ENCODE results near the gene SMARCA2. TPM values are rescaled to one million over a fixed set of nuclear protein-coding genes. Genes with fewer than 3 reads are reported as not detected.

SMARCA2 gene
- total RNA-seq, 1 donor from 2014 or later, result 92.2 TPM

DNA sequence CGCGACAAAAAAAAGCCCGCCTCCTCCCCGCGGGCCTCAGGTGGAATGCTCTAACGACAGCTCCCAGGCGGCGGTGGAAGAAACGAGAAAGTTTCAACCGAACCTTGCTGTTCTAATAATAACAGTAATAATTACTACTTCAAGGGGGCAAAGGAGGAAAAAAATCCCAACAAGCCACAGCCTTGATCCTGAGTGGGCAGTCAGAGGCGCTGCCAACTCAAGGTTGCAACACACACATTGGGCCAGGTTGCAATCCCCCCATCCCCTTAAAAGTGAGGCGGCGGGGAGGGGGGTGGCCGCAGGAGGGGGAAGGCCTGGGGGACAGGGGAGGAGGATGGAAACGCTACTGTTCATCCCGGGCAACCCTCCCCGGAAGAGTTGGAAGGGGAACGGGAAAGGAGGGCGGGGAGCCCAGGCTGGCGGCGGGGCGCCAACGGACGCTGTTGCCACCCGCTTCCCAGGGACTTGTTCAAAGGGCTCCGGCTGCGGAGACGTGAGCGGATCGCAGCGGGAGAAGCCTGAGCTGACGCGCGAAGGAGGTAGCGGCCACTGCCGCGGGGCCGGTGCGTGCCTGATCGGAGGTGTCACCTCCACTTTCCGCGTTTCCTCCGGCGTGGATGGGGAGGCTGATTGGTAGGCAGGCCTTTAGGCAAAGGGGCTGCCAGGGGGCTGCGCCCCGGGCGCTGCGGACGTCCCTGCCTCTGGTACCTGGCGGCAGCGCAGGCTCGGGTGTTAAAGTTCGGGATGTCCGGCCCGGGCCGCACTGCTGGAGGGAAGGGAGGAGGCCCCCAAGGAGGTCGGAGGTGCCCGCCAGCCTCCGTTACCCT is 647 bp downstream of the SMARCA2 start:
- DNase-seq (ENCODE audit: low read depth), result peak; percentile 40

DNA sequence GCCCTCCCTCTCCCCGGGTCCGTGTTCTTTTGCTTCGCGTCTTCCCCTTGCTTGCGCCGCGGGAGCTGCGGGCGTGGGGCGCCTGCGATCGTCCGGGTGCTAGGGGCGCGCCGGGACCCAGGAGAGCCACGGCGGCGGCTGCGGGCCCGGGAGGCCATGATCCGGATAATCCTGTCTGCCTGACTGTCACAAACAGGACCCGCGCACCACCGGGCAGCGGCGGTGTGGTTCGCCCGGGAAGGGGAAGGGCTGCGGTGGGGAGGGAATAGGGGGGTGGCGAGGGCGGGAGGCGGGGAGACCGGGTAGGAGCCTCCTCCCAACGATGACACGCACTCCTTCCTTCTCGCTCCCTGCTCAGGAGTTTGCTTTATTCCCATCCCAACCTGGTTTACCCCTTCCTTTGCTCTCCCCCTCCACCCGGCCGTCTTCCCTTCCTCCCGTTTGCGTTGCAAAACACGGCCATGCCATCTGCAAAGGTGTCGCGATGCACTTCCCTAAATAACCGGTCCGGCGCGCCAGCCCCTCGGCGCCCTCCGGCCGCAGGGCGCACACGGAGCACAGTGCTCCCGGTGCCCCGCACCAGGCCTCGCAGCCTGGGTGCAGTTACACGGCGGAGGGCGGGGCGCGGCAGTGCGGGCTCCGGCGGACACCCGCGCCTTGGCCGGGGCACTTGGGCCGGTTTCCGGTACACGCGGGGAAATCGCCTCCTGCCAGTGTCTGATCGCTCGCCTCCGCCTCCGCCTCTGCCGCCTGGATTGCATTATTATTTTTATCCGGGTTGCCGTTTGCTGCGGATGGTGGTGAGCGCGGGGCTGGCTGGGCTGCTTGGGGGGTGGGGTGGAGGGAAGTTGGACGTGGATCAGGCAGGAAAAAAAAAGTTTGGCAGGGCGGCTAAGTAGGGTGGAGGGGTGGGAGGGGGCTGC is 1.5 kb downstream of the SMARCA2 start:
- peak; percentile 73 for DNase-seq (ENCODE audit: low read depth)

DNA sequence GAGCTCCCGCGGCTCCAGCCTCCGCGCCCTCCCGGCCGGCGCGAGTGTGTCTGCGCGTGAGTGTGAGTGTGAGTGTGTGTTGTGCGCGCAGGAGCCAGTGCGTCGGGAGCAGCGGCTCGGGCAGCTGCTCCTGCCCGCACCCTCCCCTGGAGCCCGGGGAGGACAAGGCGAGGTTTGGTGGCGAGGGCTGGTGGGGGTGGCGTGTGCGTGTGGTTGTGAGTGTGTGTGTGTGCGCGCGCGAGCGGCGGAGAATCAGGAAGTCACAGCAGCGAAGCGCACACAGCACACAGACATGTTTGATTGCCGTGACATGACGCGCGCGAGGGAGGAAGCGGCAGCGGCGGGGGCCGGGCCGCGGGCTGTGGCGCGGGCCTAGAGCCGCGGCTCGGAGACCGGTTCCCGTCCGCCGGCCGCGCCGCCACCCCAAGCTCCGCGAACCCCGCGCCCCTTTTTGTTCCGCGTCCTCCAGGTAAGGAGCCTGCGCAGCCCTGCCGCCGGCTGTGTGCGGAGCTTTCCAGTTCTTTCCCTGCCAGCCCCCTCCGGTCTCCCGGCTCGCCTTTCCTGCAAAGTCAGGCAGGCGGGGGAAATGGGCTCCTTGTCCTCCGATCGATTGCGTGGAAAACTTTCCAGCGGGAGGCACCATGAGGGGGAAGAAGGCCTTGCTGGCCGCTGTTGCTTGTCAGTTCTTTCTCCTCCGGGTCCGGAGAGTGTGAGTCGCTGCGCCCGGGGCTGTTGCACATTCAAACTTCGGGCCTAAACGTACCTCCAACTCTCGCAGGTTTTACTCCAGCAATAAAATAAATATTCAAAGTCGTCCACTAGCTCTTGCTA is 2.4 kb downstream of the SMARCA2 start:
- peak; percentile 75 for DNase-seq (ENCODE audit: low read depth)

DNA sequence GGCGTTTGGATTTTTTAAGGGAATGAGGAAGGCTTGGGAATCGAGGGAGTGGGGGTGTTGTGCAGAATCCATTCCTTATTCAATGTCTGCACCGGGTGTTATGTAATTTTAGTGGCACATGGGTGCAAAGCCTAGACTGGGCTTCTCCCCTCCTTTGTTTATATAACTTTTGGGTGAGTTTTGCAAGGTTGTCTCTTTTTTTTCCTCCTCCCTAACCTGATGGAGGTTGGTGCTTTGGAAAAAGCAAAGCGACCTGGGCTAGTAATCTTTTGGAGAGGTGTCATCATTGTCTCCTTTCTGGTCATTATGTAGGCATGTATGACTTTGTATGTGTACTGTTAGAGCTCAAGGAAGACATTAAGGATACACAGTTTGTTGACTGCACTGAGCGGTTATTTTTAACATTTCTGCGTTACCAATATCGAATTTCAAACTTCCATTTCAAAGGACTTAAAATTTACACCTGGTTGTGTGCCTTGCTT is 3.1 kb downstream of the SMARCA2 start:
- DNase-seq (ENCODE audit: low read depth), result no peak

DNA sequence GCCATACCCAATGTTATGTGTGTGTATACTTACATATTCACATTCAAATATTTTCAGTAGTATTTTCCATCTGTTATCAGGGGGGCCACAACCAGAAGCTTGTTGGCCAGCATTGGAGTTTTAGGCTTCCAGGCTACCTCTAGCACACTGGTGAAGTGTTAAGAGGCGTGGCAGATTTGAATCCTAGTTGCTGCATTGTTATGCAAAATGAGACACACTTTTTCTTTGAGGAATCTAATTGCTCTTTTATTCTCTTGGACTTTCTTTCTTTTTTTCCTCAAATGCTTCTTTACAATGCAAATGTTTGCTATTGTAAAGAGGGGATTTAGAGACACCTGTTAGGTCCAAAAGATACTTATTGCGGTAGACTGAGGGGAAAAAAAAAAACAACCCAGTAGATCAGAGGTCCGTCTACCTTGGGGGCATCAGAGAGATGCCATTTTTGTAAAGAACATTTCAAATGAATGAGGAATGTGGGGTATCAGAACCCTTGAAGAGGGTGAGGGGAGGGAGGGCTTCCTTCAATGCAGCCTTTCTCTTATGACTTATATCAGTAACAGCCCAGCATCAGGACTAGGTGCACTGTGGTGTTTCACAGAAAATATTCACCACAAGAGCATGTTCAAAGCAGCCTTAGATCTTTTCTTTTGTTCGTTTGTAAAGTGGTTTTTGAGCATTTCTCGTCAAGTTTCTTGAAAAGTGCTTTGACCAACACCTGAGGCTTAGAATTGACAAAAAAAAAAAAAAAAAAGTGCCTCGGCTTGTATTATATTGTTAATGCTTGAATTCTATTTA is 3.8 kb downstream of the SMARCA2 start:
- DNase-seq (ENCODE audit: low read depth), result no peak

DNA sequence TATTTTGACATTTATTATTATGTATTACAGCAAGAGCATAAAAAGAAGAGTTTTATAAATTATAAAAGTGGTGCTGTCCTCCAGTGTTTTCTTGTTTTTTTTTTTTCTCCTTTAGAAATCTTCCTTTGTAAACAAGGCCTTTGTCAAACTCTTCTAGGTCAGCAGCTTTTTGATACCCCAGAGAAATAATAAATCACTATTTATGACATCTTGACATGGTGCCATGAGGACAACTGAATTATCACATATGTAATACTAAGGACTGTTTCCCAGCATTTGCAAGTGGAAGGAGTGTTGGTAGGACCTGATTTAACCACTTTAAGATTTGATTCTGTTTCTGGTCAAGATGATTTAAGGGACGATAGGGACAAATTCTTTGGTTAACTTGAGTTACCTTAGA is 4.6 kb downstream of the SMARCA2 start:
- no peak for DNase-seq (ENCODE audit: low read depth)

DNA sequence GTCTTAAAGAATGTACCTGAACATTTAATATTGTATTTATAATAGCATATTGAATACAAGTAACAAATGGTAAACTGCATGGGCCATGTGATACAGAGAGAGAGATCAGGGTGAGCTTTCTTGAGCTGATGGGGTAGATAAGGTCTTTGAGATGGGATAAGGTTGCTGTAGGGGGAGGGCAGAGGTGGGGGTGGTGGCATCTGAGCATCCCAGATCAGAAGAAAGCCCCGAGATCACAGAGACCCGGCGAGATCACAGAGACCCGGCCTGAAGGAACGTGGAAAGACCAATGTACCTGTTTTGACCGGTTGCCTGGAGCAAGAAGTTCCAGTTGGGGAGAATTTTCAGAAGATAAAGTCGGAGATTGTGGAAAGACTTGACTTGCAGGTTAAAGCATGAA is 6.6 kb downstream of the SMARCA2 start:
- no peak for DNase-seq (ENCODE audit: low read depth)

DNA sequence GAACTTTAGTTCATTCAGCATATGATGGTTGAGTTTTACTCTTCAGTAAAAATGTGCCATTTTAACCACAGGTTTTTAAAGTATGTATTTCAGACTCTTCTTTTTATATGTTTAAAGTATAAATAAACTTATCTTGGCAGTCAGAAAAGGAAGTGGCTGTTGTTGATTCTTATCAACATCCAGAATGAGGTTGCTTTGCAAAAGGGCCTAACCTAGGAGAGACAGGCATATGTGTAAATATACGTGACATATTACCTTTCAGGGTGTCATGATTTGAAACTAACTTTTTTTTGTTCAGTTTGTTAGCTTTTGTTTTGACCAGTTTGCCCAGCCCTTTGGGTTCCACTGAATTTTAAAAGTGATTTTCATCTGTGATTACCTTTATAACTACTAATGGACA is 7.4 kb downstream of the SMARCA2 start:
- no peak for DNase-seq (ENCODE audit: low read depth)

DNA sequence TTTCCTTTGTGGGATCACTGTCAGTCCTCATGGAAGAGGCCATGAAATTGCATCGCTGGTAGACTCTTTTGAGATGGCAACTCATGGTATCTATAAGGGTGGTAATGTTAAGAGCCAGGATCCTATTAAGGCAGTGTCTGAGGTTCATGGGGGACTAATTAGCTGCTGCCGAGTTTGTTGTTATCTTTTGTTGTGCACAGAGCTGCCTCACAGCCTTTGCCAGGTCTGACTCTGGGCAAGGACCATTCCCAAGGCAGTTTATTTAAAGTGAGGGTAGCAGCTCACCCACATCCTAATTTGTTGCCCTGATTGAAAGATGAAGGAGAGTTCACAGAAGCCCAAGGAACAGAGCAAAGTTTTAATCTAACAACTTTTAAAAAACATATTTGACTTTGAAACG is 7.9 kb downstream of the SMARCA2 start:
- no peak for DNase-seq (ENCODE audit: low read depth)

DNA sequence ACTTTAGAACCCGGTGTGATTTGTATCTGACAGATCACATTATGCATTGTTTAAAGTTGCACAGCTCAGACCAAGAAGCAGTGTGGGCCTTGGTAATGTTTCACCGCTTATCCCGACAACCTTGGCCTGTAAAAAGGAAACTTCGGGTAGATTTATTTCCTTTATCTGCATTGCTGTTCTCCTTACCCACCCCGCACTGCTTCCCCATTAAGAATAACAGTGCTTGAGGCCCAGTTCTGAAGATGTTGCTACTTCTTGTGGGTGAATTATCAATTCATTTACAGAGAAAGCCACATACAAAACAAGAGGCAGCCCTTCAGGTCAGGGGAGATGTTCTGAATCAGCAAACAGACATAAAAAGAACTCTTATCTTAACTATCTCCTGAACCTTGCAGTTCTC is 8.4 kb downstream of the SMARCA2 start:
- DNase-seq (ENCODE audit: low read depth), result no peak

DNA sequence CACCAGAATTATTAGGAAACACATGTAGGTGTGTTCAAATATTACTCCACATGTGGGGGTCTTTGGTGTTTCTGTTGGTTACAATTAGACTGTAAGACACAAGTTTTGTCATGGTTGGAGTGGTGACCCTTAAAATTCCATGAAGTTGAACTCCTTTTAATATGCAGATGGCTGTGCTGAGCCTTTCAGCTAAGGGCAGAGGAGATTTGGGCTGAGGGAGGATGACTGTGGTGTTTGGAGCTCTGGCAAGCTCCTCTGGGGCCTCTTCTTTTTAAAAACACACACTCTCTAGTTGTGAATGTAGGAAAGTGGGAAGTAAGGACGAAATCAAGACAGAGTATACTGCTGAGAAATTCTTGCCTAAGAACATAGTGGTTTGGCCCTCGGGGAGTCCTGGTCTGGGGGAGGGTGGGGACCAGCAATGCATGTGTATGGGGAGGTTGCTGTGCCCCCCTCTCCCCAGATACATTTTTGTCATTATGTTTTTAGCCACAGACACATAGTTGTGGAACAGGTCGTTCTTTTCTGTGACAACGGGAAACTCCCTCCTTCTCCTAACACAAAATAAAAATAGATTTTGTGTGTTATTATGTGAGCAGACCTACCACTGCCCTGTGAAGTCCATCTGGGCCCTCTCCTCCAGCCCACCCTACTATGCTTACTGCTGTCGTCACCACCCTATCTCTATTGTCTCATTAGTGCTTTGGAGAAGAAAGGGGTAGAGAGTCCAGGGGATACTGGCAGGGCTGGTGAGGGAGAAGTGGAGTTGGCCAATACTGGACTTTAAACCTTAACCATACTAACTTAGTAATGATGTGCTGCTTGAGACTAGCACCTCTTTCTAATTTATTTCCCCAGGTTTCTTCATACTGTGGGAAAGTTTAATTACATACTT is 10.0 kb downstream of the SMARCA2 start:
- DNase-seq (ENCODE audit: low read depth), result no peak

DNA sequence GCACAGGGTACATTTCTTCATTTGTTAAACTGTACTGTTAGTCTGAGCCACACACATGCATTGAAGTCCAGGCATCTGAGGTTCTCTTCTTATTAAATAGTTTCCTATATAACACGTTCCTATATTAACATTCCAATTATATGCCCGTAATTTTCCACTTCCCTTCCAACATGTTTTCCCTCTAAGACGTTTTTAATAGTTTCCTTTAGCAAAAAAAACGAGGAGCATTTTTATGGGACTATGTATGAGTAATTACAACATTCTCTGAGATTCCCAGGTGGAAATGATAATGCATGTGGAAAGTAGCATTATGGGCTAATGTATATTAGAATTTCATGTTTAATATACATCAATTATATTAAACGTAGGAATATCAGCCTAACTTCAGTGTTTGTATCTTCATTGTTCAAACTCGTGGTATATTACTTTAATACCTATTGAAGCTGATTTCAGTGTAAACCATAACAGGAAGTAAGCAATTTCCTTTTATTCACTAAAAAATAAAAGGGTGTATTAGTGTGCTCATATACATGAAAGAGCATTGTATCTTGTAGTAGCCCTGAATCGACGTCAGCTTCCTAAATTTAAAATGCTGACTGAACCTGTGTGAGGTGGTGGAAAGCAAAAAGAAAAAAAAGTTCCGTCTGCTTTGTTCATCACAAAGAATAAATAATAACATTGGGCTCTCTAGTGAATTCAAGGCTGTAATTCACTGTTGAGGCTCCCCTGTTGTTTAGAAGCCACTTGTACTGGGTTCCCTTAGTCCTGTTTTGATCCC is 11.3 kb downstream of the SMARCA2 start:
- DNase-seq (ENCODE audit: low read depth), result no peak

DNA sequence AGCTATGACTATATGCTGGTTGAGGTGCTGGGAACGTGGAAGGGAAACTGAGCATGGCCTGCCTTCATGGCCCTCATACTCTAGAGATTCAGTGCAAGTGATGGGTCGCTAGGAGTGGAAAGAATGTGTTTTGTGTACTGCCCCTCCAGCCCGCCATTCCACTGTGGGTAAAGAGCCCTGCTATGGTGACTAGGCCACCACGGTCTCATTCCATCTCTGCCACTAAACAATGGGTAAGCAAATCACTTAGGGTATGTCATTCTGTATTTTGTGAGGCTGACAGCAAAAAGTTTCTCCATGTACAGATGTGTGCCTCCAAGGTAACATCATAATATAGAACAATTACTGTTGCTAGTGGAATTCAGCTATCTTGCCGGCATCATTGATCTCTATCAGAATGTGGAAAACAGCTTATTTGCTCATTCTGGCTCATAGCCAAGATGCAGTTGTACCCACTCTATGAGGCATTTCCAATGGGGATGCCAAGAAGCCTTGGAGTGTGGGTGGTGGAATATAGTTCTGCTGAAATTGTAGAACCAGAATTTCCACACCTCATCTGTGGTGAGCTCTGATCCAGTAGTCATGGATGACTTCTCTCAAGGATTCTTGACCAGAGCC is 12.5 kb downstream of the SMARCA2 start:
- DNase-seq (ENCODE audit: low read depth), result peak; percentile 44

DNA sequence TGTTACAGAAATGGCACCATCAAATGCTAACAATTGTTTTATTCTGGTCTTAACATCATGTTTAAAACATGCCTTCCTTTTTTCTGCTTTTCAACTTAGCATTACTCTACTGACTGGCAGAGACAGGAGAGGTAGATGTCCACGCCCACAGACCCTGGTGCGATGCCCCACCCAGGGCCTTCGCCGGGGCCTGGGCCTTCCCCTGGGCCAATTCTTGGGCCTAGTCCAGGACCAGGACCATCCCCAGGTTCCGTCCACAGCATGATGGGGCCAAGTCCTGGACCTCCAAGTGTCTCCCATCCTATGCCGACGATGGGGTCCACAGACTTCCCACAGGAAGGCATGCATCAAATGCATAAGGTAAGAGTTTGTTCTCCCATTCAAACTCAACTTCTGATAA is 13.7 kb downstream of the SMARCA2 start:
- no peak for DNase-seq (ENCODE audit: low read depth)

DNA sequence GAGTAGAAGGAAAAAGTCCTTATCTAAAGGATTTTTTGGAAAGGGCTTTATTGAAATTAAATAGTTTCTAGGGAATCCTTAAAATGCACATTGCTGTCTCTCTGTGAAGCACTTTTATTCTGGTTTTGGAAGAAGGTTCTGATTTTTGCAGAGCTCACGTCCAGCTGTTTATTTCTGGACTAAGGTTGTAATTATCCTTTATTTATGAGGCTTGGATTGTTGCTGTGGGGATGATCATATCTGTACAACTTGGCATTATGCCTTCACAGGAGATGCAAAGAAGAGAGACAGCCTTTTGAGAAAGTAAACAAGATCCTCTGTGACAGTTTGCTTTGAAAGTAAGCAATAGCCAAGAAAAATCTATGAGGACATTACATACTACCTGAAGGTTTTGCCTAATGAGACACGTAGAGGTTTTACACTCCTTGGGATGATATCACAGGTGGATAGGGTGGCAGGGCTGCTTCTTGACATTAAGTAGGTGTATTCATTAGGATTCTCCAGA is 14.6 kb downstream of the SMARCA2 start:
- no peak for DNase-seq (ENCODE audit: low read depth)

DNA sequence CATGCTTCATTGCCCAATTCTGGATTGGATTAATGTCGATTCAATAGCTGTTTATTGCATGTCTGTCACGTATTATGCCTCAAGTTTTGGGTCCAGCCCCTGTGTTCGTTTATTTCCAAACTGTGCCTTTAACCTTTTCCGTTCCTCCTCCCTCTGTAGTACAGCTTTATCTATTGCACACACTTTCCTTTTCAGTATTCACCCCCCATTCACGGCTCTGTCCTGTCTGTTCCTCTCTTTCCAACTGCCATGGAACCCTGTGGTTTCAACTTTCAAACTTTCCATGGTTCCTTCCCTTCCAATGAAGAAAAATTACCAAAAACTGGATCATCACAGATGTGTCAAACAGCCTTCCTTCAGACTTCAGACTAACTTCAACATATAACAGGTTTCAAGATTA is 17.1 kb downstream of the SMARCA2 start:
- DNase-seq (ENCODE audit: low read depth), result no peak

DNA sequence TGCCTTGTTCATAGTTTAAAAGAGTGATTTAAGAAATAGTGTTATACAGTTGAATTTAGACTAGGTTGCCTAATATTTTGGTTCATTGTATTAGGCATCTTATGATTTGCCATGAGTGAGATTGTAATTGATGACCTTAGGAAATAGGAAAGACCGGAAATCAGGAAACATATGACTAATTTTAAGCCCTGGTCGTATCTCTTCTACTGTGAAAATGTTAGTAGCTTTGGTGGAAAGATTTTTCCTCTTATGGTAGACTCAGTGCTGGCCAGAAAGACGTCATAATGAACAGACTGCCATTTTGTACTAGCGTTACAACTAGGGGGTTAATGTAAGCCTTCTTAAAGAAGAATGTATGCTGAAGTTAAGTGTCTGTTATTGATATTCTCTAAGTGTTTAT is 21.7 kb downstream of the SMARCA2 start:
- no peak for DNase-seq (ENCODE audit: low read depth)
